Lung (tissue), 12 donors: ENCODE results near the gene NEU4. TPM values are rescaled to one million over a fixed set of nuclear protein-coding genes. Genes with fewer than 3 reads are reported as not detected.

Source experiments
- ATAC-seq: fragments of 200-7000 bp; cut with Tn5 transposase; one replicate; pipeline ENCODE4 v1.9.1; 2020; ENCODE audit warnings: moderate number of reproducible peaks; ENCODE audit not compliant: insufficient read depth, low FRiP score
- DNase-seq, 3 donors: peaks; one replicate each; pipeline ENCODE4 v3.0.0-alpha.2; 2013 to 2017
- H3K27ac ChIP-seq, 2 donors: one replicate each; pipeline ENCODE4 v1.5.1; 2013; ENCODE audit warnings: mild to moderate bottlenecking in 2 of 2, moderate library complexity in 2 of 2, control low read depth in 1 of 2, inconsistent platforms in 1 of 2, low read depth in 1 of 2, low read length in 1 of 2
- H3K27me3 ChIP-seq, 3 donors: one replicate each; pipeline ENCODE4 v1.5.1; 2013; ENCODE audit warnings: low read length in 2 of 3; ENCODE audit not compliant: control insufficient read depth in 3 of 3, insufficient read depth in 3 of 3
- H3K36me3 ChIP-seq, 4 donors: one replicate each; pipeline ENCODE4 v1.5.1; 2013; ENCODE audit warnings: low read length in 4 of 4, mild to moderate bottlenecking in 1 of 4, moderate library complexity in 1 of 4; ENCODE audit not compliant: control insufficient read depth in 4 of 4, insufficient read depth in 4 of 4
- H3K4me1 ChIP-seq, 5 donors: one replicate each; pipeline ENCODE4 v1.5.1; 2013; ENCODE audit warnings: low read length in 5 of 5, mild to moderate bottlenecking in 2 of 5, moderate library complexity in 1 of 5; ENCODE audit not compliant: control insufficient read depth in 5 of 5, insufficient read depth in 5 of 5
- H3K4me3 ChIP-seq: one replicate; pipeline ENCODE4 v1.5.1; 2013; ENCODE audit warnings: mild to moderate bottlenecking, control low read depth, moderate library complexity
- H3K9ac ChIP-seq, 2 donors: one replicate each; pipeline ENCODE4 v1.5.1; 2013; ENCODE audit warnings: low read length in 2 of 2, control low read depth in 1 of 2; ENCODE audit not compliant: insufficient read depth in 1 of 2
- H3K9me3 ChIP-seq, 4 donors: one replicate each; pipeline ENCODE4 v1.5.1; 2013; ENCODE audit warnings: low read length in 3 of 4, mild to moderate bottlenecking in 1 of 4, moderate library complexity in 1 of 4; ENCODE audit not compliant: control insufficient read depth in 4 of 4, insufficient read depth in 3 of 4
- CTCF ChIP-seq: IDR thresholded peaks from 2 replicates; pipeline ENCODE4 v1.5.1; 2012; ENCODE audit warnings: mild to moderate bottlenecking; ENCODE audit errors: control extremely low read depth, extremely low read depth
- WGBS, 2 donors: extraction: QIAGEN DNeasy Blood & Tissue Kit; methylation state at CpG; one replicate each; pipeline ENCODE4 v1.1.7; 2013; 5-methylcytosine and 5-hydroxymethylcytosine counted together
- polyA plus RNA-seq, 2 donors: library from polyadenylated mRNA; stranded (reverse); fragments of 200-250 nt; gene quantifications; one replicate each; pipeline ENCODE4 v1.2.1, GENCODE V29; 2013
- total RNA-seq, 2 donors: library from RNA; depleted of rRNA in 1 of 2; stranded (reverse); fragments of >200 nt in 1 of 2; gene quantifications; one replicate each; pipeline ENCODE4 v1.2.1, GENCODE V29; 2014 to 2021
- donor health status: control.
- donor health status: control.
- donor health status: Bipolar disorder and iron deficiency.
- donor health status: healthy.
- donor health status: DM: yes; HTN: yes; CAD: no.

The NEU4 gene
- total and polyA plus RNA-seq, 4 donors: 0.26 to 0.59 (median 0.35) TPM

GRCh38 chr2:241842620-241843211 lies 33.7 kb downstream of the NEU4 start:
- WGBS, 2 donors: 25 to 38% methylated on average over 29 of the region's 29 CpGs
- no peak for TF ChIP-seq CTCF
- H3K27me3 ChIP-seq: peaks cover 0 to 8% (median 4%) of the 10 kb centered on the region in 3 donors
- H3K9me3 ChIP-seq: peaks cover 0 to 2% (median 0%) of the 10 kb centered on the region in 4 donors
- peak; percentile 33 to 47 (median 40) for DNase-seq
- no peak overlapping the region for H3K9ac ChIP-seq
- peak overlapping the region in 1 of 2 donors; percentile 43 for H3K27ac ChIP-seq
- no peak for ATAC-seq
- H3K4me3 ChIP-seq: no peak overlapping the region
- peaks cover 0 to 9% (median 3%) of the 10 kb centered on the region in 5 donors for H3K4me1 ChIP-seq
- H3K36me3 ChIP-seq: no peaks in the 10 kb centered on the region

GRCh38 chr2:241843321-241844065 lies 34.5 kb downstream of the NEU4 start:
- Histone ChIP-seq H3K27ac (peak overlapping the region in 1 of 2 donors; percentile 44), H3K36me3 (no peaks in the 10 kb centered on the region), H3K9me3 (peaks cover 0 to 2% (median 0%) of the 10 kb centered on the region in 4 donors), H3K9ac (no peak overlapping the region), H3K27me3 (peaks cover 0 to 8% (median 4%) of the 10 kb centered on the region in 3 donors), H3K4me1 (peaks cover 0 to 9% (median 3%) of the 10 kb centered on the region in 5 donors), H3K4me3 (no peak overlapping the region)
- DNase-seq: no peak
- no peak for TF ChIP-seq CTCF
- ATAC-seq: no peak
- 43 to 52% methylated on average over 40 to 52 of the region's 52 CpGs for whole genome bisulfite sequencing, 2 donors

- no peak overlapping the region for H3K9ac ChIP-seq
- DNase-seq: peak; percentile 66 to 86 (median 71)
- WGBS, 2 donors: 6 to 8% methylated on average over 46 to 65 of the region's 65 CpGs
Measured at GRCh38 chr2:241844066-241844728, 35.2 kb downstream of the NEU4 start.

More at GRCh38 chr2:241844066-241844728, 35.2 kb downstream of the NEU4 start:
- Histone ChIP-seq H3K27me3 (peaks cover 0 to 8% (median 4%) of the 10 kb centered on the region in 3 donors), H3K27ac (peak overlapping the region in 1 of 2 donors; percentile 55), H3K9me3 (peaks cover 0 to 2% (median 0%) of the 10 kb centered on the region in 4 donors), H3K36me3 (no peaks in the 10 kb centered on the region), H3K4me1 (peaks cover 0 to 9% (median 3%) of the 10 kb centered on the region in 5 donors), H3K4me3 (peak overlapping the region; percentile 24)
- no peak for TF ChIP-seq CTCF
- ATAC-seq: peak; percentile 86
